Activated CD4-positive, alpha-beta T cell treated with anti-CD3 and anti-CD28 coated beads, Interleukin-2, amount 50 U/mL, for 16 hours (primary cell): ENCODE results near the gene TK2.
"Not testable (repeated sequence)": the region's sequence is repeated elsewhere in the genome, so short reads cannot be mapped to it uniquely, and the experiment has no call there.

Experiments used
- DNase-seq: peaks from one replicate; pipeline ENCODE4 v3.0.0-alpha.2; 2020

TK2 gene

GRCh38 chr16:66480265-66481080 lies 69.4 kb downstream of the TK2 start:
- DNase-seq, result no peak

DNA sequence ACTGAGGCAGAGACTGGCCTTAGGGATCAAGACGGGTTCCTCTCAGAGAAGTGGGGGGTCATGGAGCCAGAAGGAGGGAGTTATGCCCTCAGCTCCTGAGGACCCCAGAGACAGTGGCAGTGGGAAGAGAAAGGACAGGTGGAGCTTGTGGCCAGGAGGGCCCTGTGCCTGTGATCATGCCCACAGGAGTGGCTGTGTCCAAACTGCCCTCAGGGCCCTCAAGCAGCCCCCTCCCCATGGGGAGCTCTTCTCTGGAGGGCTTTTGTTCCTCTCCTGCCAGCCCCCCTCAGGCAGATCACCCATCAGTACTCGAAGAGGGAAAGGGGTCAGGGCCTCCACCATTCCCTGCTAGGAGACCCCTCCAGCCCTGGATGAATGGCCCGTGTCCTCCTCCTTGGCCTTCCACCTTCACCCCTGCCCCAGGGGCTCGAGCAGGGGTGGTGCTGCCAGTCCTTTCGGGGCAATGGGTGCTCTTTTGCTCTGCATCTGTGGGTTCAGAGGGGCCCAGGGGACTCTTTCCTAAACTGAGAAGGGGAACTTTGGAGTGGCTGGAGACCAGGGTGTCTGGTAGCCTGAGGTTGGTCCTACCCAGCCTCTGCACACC lies 70.2 kb downstream of the TK2 start:
- no peak for DNase-seq

- peak; percentile 91 for DNase-seq
Observed at GRCh38 chr16:66478733-66479511, 71.0 kb downstream of the TK2 start.

- no peak for DNase-seq
Observed at GRCh38 chr16:66477028-66477515, 72.8 kb downstream of the TK2 start.

DNA sequence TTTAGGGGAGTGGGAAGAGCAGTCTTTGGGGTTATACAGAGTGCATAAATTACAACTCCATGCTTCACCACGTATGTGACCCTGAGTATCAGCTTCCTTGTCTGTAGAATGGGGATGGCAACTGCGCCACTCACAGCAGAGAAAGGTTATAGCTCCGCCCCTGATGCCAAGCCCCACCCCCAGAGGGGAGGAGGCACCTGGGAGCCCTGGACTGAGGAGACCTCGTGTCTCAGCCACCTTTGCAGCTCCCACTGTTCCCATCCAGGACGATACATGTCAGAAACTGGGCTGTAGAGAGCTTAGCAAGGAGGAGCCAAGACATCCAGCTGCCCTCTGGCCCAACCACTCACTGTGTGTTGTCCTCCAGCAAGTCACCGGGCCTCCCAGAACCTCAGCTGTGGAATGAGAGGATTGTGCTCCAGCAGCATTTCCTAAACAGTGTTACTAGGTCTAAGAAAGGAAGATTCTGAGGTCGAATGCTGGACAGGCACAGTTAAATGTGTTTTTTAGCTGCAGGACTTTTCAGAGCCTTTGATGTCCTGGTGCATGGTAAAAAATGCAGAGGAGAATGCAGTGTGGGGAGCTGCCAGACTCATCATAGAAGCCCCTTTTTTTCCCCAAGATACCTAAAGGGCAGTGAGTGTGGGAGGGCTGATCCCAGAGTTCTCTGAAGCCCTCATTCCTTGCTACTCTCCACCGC lies 73.4 kb downstream of the TK2 start:
- DNase-seq, result peak; percentile 40

GRCh38 chr16:66475232-66475631 lies 74.7 kb downstream of the TK2 start:
- no peak for DNase-seq

GRCh38 chr16:66474750-66475199 lies 75.1 kb downstream of the TK2 start:
- peak; percentile 67 for DNase-seq

DNA sequence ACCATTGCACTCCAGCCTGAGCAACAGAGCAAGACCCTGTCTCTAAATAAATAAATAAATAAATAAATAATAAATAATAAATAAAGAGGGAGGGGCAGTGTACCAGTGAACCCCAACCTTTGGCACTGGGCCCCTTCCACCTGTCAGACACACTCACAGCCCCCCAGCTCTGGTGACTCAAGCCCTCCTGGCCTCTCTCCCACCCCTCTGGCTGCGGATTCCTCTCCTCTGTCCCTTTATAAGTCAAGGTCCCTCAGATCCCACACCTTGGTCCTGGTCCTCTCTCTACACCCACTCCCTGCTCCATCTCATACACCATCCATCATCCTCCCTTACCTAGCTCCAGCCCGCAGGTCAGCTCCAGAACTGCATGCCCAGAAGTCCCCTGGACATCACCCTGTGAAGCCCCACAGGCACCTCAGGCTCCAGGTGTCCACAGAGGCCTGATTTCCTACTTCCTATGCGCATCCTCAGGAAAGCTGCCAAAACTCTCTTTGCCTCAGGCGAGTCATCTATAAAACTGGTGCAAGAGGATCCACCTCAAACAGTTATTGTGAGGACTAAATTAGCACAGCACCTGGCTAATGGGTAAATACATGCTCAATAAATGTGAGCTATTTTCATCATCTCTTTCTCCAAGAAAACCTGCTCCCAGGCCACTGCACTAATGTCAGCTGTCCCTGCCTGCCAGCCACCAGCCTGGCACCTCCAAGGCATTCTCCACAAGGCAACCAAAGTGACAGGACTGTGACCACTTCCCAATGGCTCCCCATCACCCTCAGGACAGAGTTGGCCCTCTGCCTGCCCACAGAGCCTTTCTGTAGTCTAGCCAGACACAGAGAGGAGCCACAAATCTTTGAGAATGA lies 76.0 kb downstream of the TK2 start:
- DNase-seq, result no peak

DNA sequence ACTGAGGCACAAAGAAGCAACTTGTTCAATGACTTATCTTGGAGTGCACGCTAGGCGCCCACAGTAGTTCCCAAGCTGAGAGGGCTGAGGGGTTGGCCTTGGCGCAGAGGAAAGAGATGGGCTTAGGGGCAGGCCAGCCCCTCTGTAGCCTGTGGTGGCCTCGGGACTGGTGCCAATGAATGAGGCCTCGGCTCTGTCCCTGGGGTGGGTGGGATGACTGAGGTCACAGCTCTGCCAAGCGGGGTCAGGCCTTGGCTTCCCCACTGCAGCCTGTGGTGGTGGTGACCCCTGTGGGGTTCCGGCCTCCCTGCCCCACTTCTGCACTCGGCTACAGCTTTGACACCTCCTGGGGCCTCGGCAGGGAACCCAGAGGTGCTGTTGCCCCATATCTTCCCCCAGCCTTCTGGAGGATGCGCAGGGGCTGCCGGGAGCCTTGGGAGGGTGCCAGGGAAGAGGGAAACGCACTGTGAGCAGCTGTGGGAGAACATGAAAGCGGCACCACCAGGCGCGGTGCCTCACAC lies 76.8 kb downstream of the TK2 start:
- DNase-seq, result no peak

GRCh38 chr16:66471716-66472393 lies 78.1 kb downstream of the TK2 start:
- no peak for DNase-seq

DNA sequence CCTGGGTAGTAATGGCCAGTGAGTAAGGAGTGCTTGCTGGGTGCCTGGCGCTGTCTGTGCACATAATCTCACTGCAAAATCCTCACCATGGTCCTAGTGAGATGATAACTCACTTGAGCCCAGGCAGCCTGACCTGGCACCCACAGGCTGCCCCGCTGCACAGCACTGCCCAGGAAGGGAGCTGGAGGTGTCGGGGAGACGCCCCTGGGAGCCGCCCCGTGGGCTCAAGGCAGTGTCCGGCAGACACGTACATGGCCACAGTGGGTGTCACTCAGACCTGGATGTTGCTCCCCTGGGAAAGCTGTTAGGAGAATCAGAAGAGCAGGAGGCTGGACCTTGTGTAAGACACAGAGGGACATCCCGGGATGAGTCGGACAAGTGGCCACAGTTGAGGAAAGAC lies 78.7 kb downstream of the TK2 start:
- no peak for DNase-seq

DNA sequence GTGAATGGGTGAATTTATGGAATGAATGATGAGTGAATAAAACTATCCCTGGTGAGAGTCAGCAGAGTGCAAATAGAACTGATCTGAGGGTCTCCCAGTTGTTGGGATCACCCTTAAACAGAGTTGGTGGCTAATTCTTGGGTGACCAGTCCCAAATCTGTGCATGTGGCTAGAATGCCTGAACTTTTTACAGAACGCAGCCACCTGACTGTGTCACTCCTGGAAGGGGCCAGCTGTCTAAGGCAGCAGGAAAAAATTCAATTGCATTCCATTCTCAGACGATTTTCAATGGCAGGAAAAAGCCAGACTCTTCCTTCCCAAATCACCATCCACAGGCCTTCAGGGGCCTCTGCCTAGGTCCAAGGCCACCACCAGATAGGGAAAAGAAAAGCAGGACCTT lies 79.4 kb downstream of the TK2 start:
- no peak for DNase-seq

DNA sequence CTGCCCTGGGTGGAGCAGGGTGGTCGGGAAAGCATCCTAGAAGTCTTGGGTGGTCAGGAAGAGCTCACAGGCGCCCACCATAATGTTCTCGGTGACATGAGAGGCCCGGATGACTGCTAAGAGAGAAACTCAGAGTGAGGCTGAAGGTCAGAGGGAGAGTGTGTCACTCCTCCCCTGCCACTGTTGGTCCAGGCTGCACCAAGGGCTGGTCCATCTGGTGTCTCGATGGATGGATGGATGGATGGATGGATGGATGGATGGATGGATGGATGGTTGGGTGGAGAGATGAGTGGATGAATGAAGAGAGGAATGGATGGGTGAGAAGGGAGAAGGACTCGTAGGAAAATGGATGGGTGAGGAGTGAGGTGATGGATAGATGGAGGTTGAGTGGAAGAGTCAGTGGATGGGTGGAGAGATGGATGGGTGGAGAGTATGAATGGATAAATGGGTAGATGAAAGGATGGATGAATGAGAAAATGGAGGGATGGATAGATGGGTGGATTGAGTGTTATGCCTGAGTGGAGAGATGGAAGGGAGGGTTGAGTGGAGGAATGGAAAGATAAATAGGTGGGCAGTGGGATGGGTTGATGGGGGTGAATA lies 79.9 kb downstream of the TK2 start:
- DNase-seq, result no peak

DNA sequence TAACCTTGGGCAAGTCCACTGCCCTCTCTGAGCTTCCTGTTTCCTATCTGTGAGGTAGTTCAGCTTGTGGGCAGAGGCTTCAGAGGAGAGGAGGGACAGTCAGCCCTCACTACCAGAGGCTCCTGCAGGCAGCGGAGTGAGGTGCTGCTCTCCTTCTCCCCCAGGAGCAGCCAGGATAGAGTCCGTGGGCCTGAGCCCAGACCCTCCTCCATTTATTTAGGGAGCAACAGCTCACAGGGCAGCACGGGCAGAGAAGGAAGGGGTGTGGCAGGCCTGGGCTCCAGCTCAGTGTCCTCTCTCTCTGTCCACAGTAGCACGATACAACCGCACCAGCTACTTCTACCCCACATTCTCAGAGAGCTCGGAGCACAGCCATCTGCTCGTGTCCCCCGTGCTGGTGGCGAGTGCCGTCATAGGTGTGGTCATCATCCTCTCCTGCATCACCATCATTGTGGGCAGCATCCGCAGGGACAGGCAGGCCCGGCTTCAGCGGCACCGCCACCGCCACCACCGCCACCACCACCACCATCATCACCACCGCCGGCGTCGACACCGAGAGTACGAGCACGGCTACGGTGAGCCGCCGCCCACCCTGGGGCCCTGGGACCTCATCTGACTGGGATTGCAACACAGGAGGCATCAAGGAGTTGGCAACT lies 80.5 kb downstream of the TK2 start:
- no peak for DNase-seq

- DNase-seq, result no peak
Observed at GRCh38 chr16:66468321-66468965, 81.5 kb downstream of the TK2 start.

DNA sequence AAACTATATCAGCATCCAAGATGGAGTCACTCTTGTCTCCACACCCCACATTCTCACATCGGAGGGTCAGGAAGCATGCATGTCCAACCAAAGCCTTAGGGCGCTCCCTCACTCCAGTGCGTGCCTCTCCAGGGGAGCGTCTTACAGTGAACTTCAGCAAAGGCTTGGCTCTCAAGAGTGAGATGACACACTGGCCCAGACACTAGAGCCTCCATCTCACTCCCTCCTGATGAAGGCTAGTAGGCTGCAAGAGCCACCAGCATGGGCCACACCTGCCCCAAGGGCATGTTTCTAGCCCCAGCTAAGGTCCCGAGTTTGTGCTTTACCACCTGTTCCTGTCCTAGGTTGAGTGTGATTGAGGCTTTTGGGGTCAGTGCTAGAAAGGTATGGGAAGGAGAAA lies 82.3 kb downstream of the TK2 start:
- no peak for DNase-seq

- not testable (repeated sequence) for DNase-seq
Observed at GRCh38 chr16:66466636-66467035, 83.3 kb downstream of the TK2 start.

GRCh38 chr16:66465946-66466345 lies 84.0 kb downstream of the TK2 start:
- not testable (repeated sequence) for DNase-seq

GRCh38 chr16:66462912-66463311 lies 87.0 kb downstream of the TK2 start:
- DNase-seq, result no peak

DNA sequence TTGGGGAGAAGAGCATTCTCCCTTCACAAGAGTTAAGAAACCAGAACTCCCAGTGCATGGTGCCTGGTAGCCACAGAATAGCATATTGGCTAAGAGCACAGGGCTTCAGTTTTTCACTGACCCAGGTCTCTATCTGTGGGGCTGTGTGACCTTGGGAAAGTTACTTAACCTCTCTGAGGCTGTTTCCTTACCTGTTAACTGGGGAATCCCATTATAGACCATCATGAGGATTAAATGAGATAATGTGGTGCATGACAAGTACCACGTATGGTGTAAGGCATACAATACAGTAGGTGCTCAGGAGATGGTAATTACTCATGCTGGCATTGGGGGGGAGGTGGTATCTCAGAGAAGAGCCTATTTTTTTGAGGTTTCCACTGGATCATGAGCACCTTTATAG lies 89.2 kb downstream of the TK2 start:
- DNase-seq, result no peak
